LNCaP clone FGC (cell line): ENCODE data around the gene SIRPA.

Experiments
- DNase-seq: peaks from one replicate; pipeline ENCODE4 v3.0.0-alpha.2; 2011; ENCODE audit warnings: low read depth
- H3K4me3 ChIP-seq: 2 replicates; pipeline ENCODE4 v1.5.1; 2011; ENCODE audit warnings: mild to moderate bottlenecking, low read depth, low read length, control low read depth
- TF ChIP-seq, protein P1 (sequence below): IDR thresholded peaks from 2 replicates; pipeline ENCODE4 v1.5.1; 2012; ENCODE audit warnings: mild to moderate bottlenecking; ENCODE audit not compliant: control insufficient read depth, insufficient read depth; ENCODE audit errors: extremely low read depth

Gene SIRPA

DNA sequence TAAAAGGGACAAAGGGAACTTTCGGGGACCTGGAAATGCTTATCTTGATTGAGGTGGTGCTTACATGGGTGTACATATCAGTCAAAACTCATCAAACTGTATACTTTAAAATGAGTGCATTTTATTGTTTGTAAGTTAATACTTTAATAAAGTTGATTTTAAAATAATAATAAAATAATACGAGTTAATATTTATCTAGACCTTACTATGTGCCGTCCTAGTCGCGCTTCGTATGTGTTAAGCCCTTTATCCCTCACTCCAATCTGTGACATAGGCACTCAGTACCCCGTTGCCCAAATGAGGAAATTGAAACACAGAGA is 51.2 kb downstream of the SIRPA start:
- DNase-seq: no peak
- H3K4me3 ChIP-seq: no peak overlapping the region

DNA sequence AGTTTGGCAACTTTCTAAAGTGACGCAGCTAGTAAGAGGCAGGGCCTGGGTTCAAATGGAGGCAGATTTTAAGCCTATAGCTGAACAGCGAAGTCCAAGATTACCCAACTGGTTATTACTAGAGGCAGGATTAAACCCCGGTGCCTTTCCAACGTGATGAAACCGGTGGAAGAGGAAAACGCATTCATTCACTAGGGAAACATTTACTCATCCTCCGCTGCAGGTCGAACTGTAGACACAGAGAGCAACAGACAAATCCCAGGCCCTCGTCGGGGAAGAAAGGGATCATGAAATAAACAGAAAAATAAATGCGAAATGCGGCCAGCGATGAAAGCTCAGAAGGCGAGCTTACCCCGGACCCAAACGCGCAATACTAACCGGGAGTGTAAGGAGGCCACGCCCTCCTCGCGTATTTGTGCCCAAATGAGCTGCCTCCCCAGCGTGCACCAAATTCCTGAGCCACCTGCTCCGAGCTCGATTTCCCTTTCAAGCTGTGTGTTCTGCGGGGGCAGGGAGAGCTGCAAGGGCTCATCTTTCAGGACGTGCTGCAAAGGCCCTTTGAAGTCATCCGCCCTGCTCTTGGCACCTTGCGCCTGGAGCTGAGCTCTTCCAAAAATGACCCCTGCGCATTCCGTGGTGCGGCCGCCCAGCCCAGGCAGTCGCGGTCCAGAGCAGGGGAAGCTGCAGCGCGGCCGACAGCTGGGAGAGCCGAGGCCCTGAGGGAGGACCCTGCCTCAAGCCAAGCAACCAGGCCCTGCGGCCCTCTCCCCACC is 51.7 kb downstream of the SIRPA start:
- H3K4me3 ChIP-seq: no peak overlapping the region
- TF ChIP-seq, protein P1, sequence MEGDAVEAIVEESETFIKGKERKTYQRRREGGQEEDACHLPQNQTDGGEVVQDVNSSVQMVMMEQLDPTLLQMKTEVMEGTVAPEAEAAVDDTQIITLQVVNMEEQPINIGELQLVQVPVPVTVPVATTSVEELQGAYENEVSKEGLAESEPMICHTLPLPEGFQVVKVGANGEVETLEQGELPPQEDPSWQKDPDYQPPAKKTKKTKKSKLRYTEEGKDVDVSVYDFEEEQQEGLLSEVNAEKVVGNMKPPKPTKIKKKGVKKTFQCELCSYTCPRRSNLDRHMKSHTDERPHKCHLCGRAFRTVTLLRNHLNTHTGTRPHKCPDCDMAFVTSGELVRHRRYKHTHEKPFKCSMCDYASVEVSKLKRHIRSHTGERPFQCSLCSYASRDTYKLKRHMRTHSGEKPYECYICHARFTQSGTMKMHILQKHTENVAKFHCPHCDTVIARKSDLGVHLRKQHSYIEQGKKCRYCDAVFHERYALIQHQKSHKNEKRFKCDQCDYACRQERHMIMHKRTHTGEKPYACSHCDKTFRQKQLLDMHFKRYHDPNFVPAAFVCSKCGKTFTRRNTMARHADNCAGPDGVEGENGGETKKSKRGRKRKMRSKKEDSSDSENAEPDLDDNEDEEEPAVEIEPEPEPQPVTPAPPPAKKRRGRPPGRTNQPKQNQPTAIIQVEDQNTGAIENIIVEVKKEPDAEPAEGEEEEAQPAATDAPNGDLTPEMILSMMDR: no peak
- no peak for DNase-seq

More for the DNA sequence above, 51.2 kb downstream of the SIRPA start:
- TF ChIP-seq, protein P1: no peak

DNA sequence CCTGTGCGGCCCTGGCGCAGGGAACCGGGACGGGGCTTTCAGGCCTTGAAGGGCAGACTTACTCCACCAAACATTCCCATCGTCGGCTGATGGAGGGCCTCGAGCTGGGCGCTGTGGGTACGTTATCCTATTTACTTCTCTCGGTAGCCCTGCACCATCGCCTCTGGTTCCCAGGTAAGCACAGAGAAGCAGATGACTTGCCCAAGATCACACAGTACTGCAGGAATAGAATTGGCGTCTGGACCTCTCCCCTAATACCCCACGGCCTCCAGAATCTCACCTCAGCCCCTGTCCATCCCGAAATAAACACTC is 52.3 kb downstream of the SIRPA start:
- TF ChIP-seq, protein P1: no peak
- no peak overlapping the region for H3K4me3 ChIP-seq
- DNase-seq: no peak

DNA sequence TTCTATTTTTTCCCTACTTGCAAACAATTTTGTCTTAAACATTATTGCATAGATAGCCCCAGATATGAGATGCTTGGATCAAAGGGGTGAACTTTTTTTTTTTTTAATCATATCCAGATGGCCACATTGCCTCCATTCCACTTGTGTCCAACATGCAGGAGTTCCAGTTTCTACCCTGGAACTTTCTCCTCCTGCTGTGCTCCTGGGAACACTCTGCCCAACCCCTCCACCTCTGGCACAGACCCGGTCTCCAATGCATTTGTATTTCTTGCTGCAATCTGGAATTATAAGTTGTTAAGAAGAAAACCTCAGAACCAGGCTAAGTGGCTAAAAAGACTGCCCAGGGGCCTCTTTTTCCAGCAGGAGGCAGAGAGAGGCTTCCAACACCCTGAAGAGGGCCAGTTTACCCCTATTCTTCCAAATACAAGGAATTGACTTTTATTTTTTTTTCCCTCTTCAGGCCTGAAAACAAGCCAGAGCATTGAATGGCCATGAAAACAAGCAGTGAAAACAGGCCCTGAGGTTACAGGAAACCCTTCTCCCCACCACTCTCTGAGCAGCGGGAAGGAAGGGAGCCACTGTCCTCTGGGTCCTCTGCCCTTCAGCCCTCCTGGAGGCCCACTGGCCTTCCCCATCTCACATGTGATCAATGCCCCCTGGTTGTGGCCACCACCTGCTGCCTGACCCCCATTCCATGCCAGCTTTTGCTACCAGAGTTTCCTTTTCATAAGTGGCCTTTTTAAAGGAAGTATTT is 54.3 kb downstream of the SIRPA start:
- no peak overlapping the region for H3K4me3 ChIP-seq
- no peak for DNase-seq
- TF ChIP-seq, protein P1: no peak

DNA sequence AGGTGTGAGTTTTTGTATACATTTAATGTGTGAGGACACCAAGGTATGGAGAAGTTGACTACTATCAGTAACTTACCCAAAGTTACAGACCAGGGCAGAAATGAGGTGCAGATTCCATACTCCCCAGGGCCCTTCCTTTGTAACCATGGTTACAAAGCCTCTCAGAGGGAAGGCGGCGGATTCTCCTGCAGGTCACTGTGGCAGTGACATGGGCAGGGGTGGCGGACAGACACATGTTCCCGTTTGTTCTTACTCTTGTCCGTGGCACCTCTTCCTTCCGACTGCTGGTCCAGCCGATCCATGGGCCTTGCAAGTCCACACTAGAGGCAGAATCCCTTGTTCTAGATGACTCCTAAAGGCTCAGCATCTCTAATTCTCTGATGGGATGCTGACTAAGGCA is 55.6 kb downstream of the SIRPA start:
- DNase-seq: no peak
- H3K4me3 ChIP-seq: no peak overlapping the region
- TF ChIP-seq, protein P1: no peak

DNA sequence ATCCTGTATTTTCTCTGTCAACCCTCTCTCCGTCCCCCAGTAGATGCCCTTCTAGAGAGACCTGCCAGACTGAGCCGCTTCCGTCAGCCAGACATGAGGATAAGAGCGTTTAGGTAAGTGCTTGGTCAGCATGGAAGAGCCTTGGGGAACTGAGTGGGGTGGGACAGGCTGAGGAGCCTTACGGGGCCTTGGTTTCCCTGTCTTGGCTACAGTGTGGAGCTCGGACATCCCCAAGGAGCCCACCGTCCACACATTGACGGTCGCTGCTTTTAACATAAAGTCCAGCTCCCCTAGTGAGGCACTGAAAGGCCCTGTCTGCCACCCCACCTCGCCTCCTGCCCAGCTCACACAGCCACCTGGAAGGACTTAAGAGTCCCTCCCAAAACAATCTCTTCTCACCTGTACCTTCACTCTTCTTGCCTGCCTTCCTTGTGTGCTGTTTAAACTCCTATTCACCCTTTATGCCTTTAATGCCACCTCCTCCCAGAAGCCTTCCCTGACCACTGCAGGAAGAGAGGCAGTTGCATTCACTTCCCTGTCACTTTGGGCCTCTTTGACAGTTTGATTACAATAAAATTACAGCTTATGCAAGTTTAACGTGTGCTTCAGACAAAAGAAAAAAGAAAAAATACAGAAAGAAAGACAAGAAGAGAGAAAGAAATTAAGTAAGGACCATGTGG is 56.4 kb downstream of the SIRPA start:
- DNase-seq: no peak
- no peak overlapping the region for H3K4me3 ChIP-seq
- TF ChIP-seq, protein P1: no peak
